ENCODE data around the gene CDRT15L2. TPM values are rescaled to one million over a fixed set of nuclear protein-coding genes. Genes with fewer than 3 reads are reported as not detected.
"Not testable (repeated sequence)": the region's sequence is repeated elsewhere in the genome, so short reads cannot be mapped to it uniquely, and the experiment has no call there.

CDRT15L2 gene
- total RNA-seq, 2 experiments from 2014 or later = not detected

- no peak for TF ChIP-seq CTCF (IDR thresholded peaks at IDR 0.05)
- CTCF ChIA-PET = no interaction called here
- no peak for DNase-seq
- Mint-ChIP-seq H3K27me3 (no peaks in the 10 kb centered on the region), H3K27ac (no peak overlapping the region), H3K4me1 (ENCODE audit: low read depth) (no peaks in the 10 kb centered on the region), H3K4me3 (no peak overlapping the region), H3K36me3 (ENCODE audit: low read depth) (no peaks in the 10 kb centered on the region), H3K9me3 (no peaks in the 10 kb centered on the region)
- no peaks in the 10 kb centered on the region for H3K4me1 ChIP-seq (ENCODE audit: insufficient read depth, low read length)
- intact Hi-C loops (cut with DNase I, micrococcal nuclease) = no loop called here
- no peak overlapping the region for H3K4me3 ChIP-seq (ENCODE audit: low read length)
- POLR2A ChIA-PET = no interaction called here
- H3K27me3 ChIP-seq (ENCODE audit: control insufficient read depth in 1 of 2, insufficient read depth in 2 of 2, low read length in 2 of 2) = no peaks in the 10 kb centered on the region
- no peaks in the 10 kb centered on the region for H3K36me3 ChIP-seq (ENCODE audit: insufficient read depth, low read length)
- no peaks in the 10 kb centered on the region for H3K9me3 ChIP-seq (ENCODE audit: control insufficient read depth in 1 of 2, insufficient read depth in 1 of 2, low read length in 2 of 2)
- no peak for ATAC-seq (ENCODE audit: poor library complexity)
- no peak overlapping the region for H3K27ac ChIP-seq (ENCODE audit: low read depth in 1 of 2, low read length in 2 of 2)
Measured at GRCh38 chr17:20562587-20562986, 16.9 kb upstream of the CDRT15L2 start.

GRCh38 chr17:20565245-20565644 lies 14.3 kb upstream of the CDRT15L2 start:
- ATAC-seq (ENCODE audit: poor library complexity); H3K9me3 Mint-ChIP-seq; H3K4me3 Mint-ChIP-seq; H3K4me3 ChIP-seq (ENCODE audit: low read length); H3K9me3 ChIP-seq (ENCODE audit: control insufficient read depth in 1 of 2, insufficient read depth in 1 of 2, low read length in 2 of 2); H3K27me3 ChIP-seq (ENCODE audit: control insufficient read depth in 1 of 2, insufficient read depth in 2 of 2, low read length in 2 of 2); H3K36me3 Mint-ChIP-seq (ENCODE audit: low read depth); H3K27me3 Mint-ChIP-seq; H3K4me1 Mint-ChIP-seq (ENCODE audit: low read depth); H3K27ac ChIP-seq (ENCODE audit: low read depth in 1 of 2, low read length in 2 of 2); CTCF ChIA-PET; DNase-seq; POLR2A ChIA-PET; H3K36me3 ChIP-seq (ENCODE audit: insufficient read depth, low read length); H3K4me1 ChIP-seq (ENCODE audit: insufficient read depth, low read length); H3K27ac Mint-ChIP-seq; intact Hi-C loops (cut with DNase I, micrococcal nuclease): not testable (repeated sequence)

- Mint-ChIP-seq H3K4me1 (ENCODE audit: low read depth) (no peaks in the 10 kb centered on the region), H3K27me3 (no peaks in the 10 kb centered on the region), H3K27ac (no peak overlapping the region), H3K4me3 (no peak overlapping the region), H3K9me3 (no peaks in the 10 kb centered on the region), H3K36me3 (ENCODE audit: low read depth) (no peaks in the 10 kb centered on the region)
- DNase-seq (no peak), ATAC-seq (ENCODE audit: poor library complexity) (no peak)
- no peaks in the 10 kb centered on the region for H3K27me3 ChIP-seq (ENCODE audit: control insufficient read depth in 1 of 2, insufficient read depth in 2 of 2, low read length in 2 of 2)
- no peaks in the 10 kb centered on the region for H3K4me1 ChIP-seq (ENCODE audit: insufficient read depth, low read length)
- intact Hi-C loops (cut with DNase I, micrococcal nuclease) = no loop called here
- H3K9me3 ChIP-seq (ENCODE audit: control insufficient read depth in 1 of 2, insufficient read depth in 1 of 2, low read length in 2 of 2) = no peaks in the 10 kb centered on the region
- no peak for TF ChIP-seq CTCF (IDR thresholded peaks at IDR 0.05)
- no peak overlapping the region for H3K27ac ChIP-seq (ENCODE audit: low read depth in 1 of 2, low read length in 2 of 2)
- no peak overlapping the region for H3K4me3 ChIP-seq (ENCODE audit: low read length)
- ChIA-PET POLR2A (no interaction called here), CTCF (no interaction called here)
- H3K36me3 ChIP-seq (ENCODE audit: insufficient read depth, low read length) = no peaks in the 10 kb centered on the region
Measured at GRCh38 chr17:20565711-20566110, 13.8 kb upstream of the CDRT15L2 start.

GRCh38 chr17:20566736-20567135 lies 12.8 kb upstream of the CDRT15L2 start:
- H3K4me1 Mint-ChIP-seq (ENCODE audit: low read depth); H3K9me3 Mint-ChIP-seq; DNase-seq; POLR2A ChIA-PET; H3K27ac Mint-ChIP-seq; H3K4me3 ChIP-seq (ENCODE audit: low read length); H3K36me3 Mint-ChIP-seq (ENCODE audit: low read depth); H3K36me3 ChIP-seq (ENCODE audit: insufficient read depth, low read length); H3K27me3 Mint-ChIP-seq; H3K9me3 ChIP-seq (ENCODE audit: control insufficient read depth in 1 of 2, insufficient read depth in 1 of 2, low read length in 2 of 2); H3K27me3 ChIP-seq (ENCODE audit: control insufficient read depth in 1 of 2, insufficient read depth in 2 of 2, low read length in 2 of 2); ATAC-seq (ENCODE audit: poor library complexity); H3K4me1 ChIP-seq (ENCODE audit: insufficient read depth, low read length); H3K27ac ChIP-seq (ENCODE audit: low read depth in 1 of 2, low read length in 2 of 2); intact Hi-C loops (cut with DNase I, micrococcal nuclease); CTCF ChIA-PET; H3K4me3 Mint-ChIP-seq: not testable (repeated sequence)

GRCh38 chr17:20567421-20567820 lies 12.1 kb upstream of the CDRT15L2 start:
- H3K4me1 ChIP-seq (ENCODE audit: insufficient read depth, low read length); ATAC-seq (ENCODE audit: poor library complexity); DNase-seq; CTCF ChIA-PET; H3K4me3 Mint-ChIP-seq; H3K36me3 Mint-ChIP-seq (ENCODE audit: low read depth); H3K27ac Mint-ChIP-seq; H3K27me3 Mint-ChIP-seq; H3K9me3 ChIP-seq (ENCODE audit: control insufficient read depth in 1 of 2, insufficient read depth in 1 of 2, low read length in 2 of 2); H3K36me3 ChIP-seq (ENCODE audit: insufficient read depth, low read length); POLR2A ChIA-PET; H3K27ac ChIP-seq (ENCODE audit: low read depth in 1 of 2, low read length in 2 of 2); H3K9me3 Mint-ChIP-seq; H3K27me3 ChIP-seq (ENCODE audit: control insufficient read depth in 1 of 2, insufficient read depth in 2 of 2, low read length in 2 of 2); intact Hi-C loops (cut with DNase I, micrococcal nuclease); H3K4me1 Mint-ChIP-seq (ENCODE audit: low read depth); H3K4me3 ChIP-seq (ENCODE audit: low read length): not testable (repeated sequence)

DNA sequence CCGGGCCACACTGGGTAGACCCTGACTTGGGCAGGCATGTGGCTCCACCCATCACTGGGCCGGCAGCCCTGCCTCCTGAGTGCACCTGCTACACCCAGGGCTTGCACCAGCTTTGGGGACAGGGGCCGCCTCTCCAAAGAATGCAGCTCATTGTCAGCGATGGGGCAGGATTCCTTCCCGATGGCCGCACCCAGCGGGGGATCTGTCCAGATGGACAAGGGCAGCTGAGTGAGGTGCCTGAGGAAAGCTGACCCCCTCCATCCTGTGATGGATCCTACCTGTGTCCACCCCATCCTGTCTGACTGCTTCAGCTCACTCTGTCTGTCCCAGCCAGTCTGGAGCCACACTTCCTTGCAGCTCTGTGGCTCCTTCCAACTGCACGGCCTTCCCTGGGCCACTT lies 10.9 kb upstream of the CDRT15L2 start:
- H3K4me3 ChIP-seq (ENCODE audit: low read length); H3K4me1 ChIP-seq (ENCODE audit: insufficient read depth, low read length); H3K27ac ChIP-seq (ENCODE audit: low read depth in 1 of 2, low read length in 2 of 2); H3K4me3 Mint-ChIP-seq; H3K9me3 ChIP-seq (ENCODE audit: control insufficient read depth in 1 of 2, insufficient read depth in 1 of 2, low read length in 2 of 2); H3K4me1 Mint-ChIP-seq (ENCODE audit: low read depth); H3K27me3 ChIP-seq (ENCODE audit: control insufficient read depth in 1 of 2, insufficient read depth in 2 of 2, low read length in 2 of 2); intact Hi-C loops (cut with DNase I, micrococcal nuclease); H3K36me3 Mint-ChIP-seq (ENCODE audit: low read depth); ATAC-seq (ENCODE audit: poor library complexity); CTCF ChIA-PET; H3K9me3 Mint-ChIP-seq; DNase-seq; H3K36me3 ChIP-seq (ENCODE audit: insufficient read depth, low read length); H3K27me3 Mint-ChIP-seq; H3K27ac Mint-ChIP-seq: not testable (repeated sequence)
- POLR2A ChIA-PET = interaction anchor here (0.5 kb wide), 1 partner anchor 509 kb away, joined by 4 read pairs; no protein-coding TSS in a partner anchor
